ENCODE measurements around the gene LY6G5B.
A peak's percentile ranks its signal among the peaks of the same experiment; 100 is the strongest.

The LY6G5B gene

GRCh38 chr6:31655349-31656237, 14.2 kb upstream of the LY6G5B start, which contains the start of gene APOM:
TSS of gene APOM (plus strand) at chr6:31655894. CDS start at chr6:31655967, 73 bp downstream.
- Histone ChIP-seq H3K36me3 (ENCODE audit: low read depth) (peaks cover 12% of the 10 kb centered on the region), H3K9me3 (ENCODE audit: severe bottlenecking) (no peaks in the 10 kb centered on the region), H3K27ac (ENCODE audit: poor library complexity, severe bottlenecking) (no peak within 1 kb of the TSS), H3K4me1 (ENCODE audit: insufficient read depth, poor library complexity, severe bottlenecking) (no peaks in the 10 kb centered on the region), H3K4me3 (ENCODE audit: severe bottlenecking) (no peak within 1 kb of the TSS), H3K27me3 (ENCODE audit: insufficient read depth, poor library complexity, severe bottlenecking) (no peaks in the 10 kb centered on the region)
- ATAC-seq (ENCODE audit: low read depth) (no peak), DNase-seq (ENCODE audit: low spot score) (no peak)
- no peak for TF ChIP-seq CTCF (IDR thresholded peaks at IDR 0.05; ENCODE audit: poor library complexity, severe bottlenecking)

GRCh38 chr6:31657406-31658157, 12.2 kb upstream of the LY6G5B start:
- Histone ChIP-seq H3K4me3 (ENCODE audit: severe bottlenecking) (no peak overlapping the region), H3K27ac (ENCODE audit: poor library complexity, severe bottlenecking) (no peak overlapping the region), H3K4me1 (ENCODE audit: insufficient read depth, poor library complexity, severe bottlenecking) (no peaks in the 10 kb centered on the region), H3K36me3 (ENCODE audit: low read depth) (0 out of 2 replicates have a peak, but pooled peaks cover 3% of the 10 kb centered on the region), H3K27me3 (ENCODE audit: insufficient read depth, poor library complexity, severe bottlenecking) (no peaks in the 10 kb centered on the region), H3K9me3 (ENCODE audit: severe bottlenecking) (no peaks in the 10 kb centered on the region)
- TF ChIP-seq CTCF (IDR thresholded peaks at IDR 0.05; ENCODE audit: poor library complexity, severe bottlenecking) = no peak
- DNase-seq (ENCODE audit: low spot score) (no peak), ATAC-seq (ENCODE audit: low read depth) (no peak)

GRCh38 chr6:31658158-31658688, 11.6 kb upstream of the LY6G5B start:
- no peak for ATAC-seq (ENCODE audit: low read depth)
- no peak for TF ChIP-seq CTCF (IDR thresholded peaks at IDR 0.05; ENCODE audit: poor library complexity, severe bottlenecking)
- no peak overlapping the region for H3K4me3 ChIP-seq (ENCODE audit: severe bottlenecking)

GRCh38 chr6:31658983-31659648, 10.7 kb upstream of the LY6G5B start:
- no peak for DNase-seq (ENCODE audit: low spot score)
- H3K4me3 ChIP-seq (ENCODE audit: severe bottlenecking) = peak overlapping the region; percentile 50
- H3K27ac ChIP-seq (ENCODE audit: poor library complexity, severe bottlenecking) = peak overlapping the region; percentile 68
- H3K36me3 ChIP-seq (ENCODE audit: low read depth) = peaks cover 11% of the 10 kb centered on the region
- peaks cover 10% of the 10 kb centered on the region for H3K4me1 ChIP-seq (ENCODE audit: insufficient read depth, poor library complexity, severe bottlenecking)
- TF ChIP-seq CTCF (IDR thresholded peaks at IDR 0.05; ENCODE audit: poor library complexity, severe bottlenecking) = no peak
- no peak for ATAC-seq (ENCODE audit: low read depth)
- no peaks in the 10 kb centered on the region for H3K9me3 ChIP-seq (ENCODE audit: severe bottlenecking)
- H3K27me3 ChIP-seq (ENCODE audit: insufficient read depth, poor library complexity, severe bottlenecking) = no peaks in the 10 kb centered on the region

More at GRCh38 chr6:31658158-31658688, 11.6 kb upstream of the LY6G5B start:
- no peak for DNase-seq (ENCODE audit: low spot score)
- Histone ChIP-seq H3K9me3 (ENCODE audit: severe bottlenecking) (no peaks in the 10 kb centered on the region), H3K4me1 (ENCODE audit: insufficient read depth, poor library complexity, severe bottlenecking) (peaks cover 1% of the 10 kb centered on the region), H3K27me3 (ENCODE audit: insufficient read depth, poor library complexity, severe bottlenecking) (no peaks in the 10 kb centered on the region), H3K36me3 (ENCODE audit: low read depth) (peaks cover 4% of the 10 kb centered on the region), H3K27ac (ENCODE audit: poor library complexity, severe bottlenecking) (no peak overlapping the region)

Data from RWPE2 (cell line).